SU-DHL-6 (cell line): Measurements from ENCODE around the gene TMEM273.

Source experiments
- CTCF ChIP-seq: fragments of 200-600 bp; sonication (generic); IDR thresholded peaks from one replicate; pipeline ENCODE4 v1.5.1; 2017; ENCODE audit warnings: antibody characterized with exemption, mild to moderate bottlenecking, low read length, moderate library complexity; ENCODE audit not compliant: insufficient read depth, poor library complexity, severe bottlenecking
- EZH2phosphoT487 ChIP-seq: fragments of 200-600 bp; sonication (generic), shearing (Covaris generic); conservative IDR thresholded peaks from 2 replicates; pipeline ENCODE4 v1.6.1; 2018; ENCODE audit warnings: mild to moderate bottlenecking, antibody characterized with exemption, low read length, moderate library complexity, mixed read lengths

- TF ChIP-seq CTCF (no peak), EZH2phosphoT487 (no peak)
These were observed 46.5 kb downstream of the TMEM273 start for GRCh38 chr10:49141541-49142332.
